Transverse colon (tissue), 4 donors: ENCODE results near the gene SUCLG2. TPM values are rescaled to one million over a fixed set of nuclear protein-coding genes. Genes with fewer than 3 reads are reported as not detected.

Source experiments
- DNase-seq: peaks from one replicate; pipeline ENCODE4 v3.0.0-alpha.2; 2019
- H3K27ac ChIP-seq, 4 donors: fragments of 200-600 bp; sonication (generic); 2 replicates each; pipeline ENCODE4 v1.5.1; 2016 to 2018; ENCODE audit warnings: inconsistent platforms in 4 of 4
- H3K27me3 ChIP-seq: fragments of 200-600 bp; sonication (generic); 2 replicates; pipeline ENCODE4 v1.5.1; 2017; ENCODE audit warnings: inconsistent platforms
- H3K36me3 ChIP-seq, 4 donors: fragments of 200-600 bp; sonication (generic); 2 replicates each; pipeline ENCODE4 v1.5.1; 2017 to 2019; ENCODE audit warnings: inconsistent platforms in 4 of 4
- H3K4me1 ChIP-seq, 4 donors: fragments of 200-600 bp; sonication (generic); 2 replicates each; pipeline ENCODE4 v1.5.1; 2017 to 2020; ENCODE audit warnings: inconsistent platforms in 4 of 4
- H3K4me3 ChIP-seq, 4 donors: fragments of 200-600 bp; sonication (generic); 1 replicate in 1 of 4; 2 replicates in 3 of 4; pipeline versions ENCODE4 v1.5.1 to v1.6.1; 2017 to 2019; ENCODE audit warnings: inconsistent platforms in 4 of 4
- H3K9me3 ChIP-seq, 2 donors: fragments of 200-600 bp; sonication (generic); 2 replicates each; pipeline ENCODE4 v1.5.1; 2017 to 2019; ENCODE audit warnings: inconsistent platforms in 2 of 2
- CTCF ChIP-seq, 5 experiments: fragments of 200-600 bp in 3 of 5; fragments of 450-650 bp in 2 of 5; sonication (generic) in 3 of 5; IDR thresholded peaks; 1 replicate in 2 of 5; 2 replicates in 3 of 5; pipeline ENCODE4 v1.5.1; 2016 to 2017; ENCODE audit warnings: antibody characterized with exemption in 5 of 5, inconsistent platforms in 3 of 5, mild to moderate bottlenecking in 2 of 5, moderate library complexity in 1 of 5
- EP300 ChIP-seq: sonication (generic); formaldehyde crosslinking; IDR thresholded peaks from one replicate; pipeline ENCODE4 v1.6.1; 2017; ENCODE audit warnings: antibody characterized with exemption, low read depth
- POLR2A ChIP-seq: fragments of 450-650 bp; IDR thresholded peaks from one replicate; pipeline ENCODE4 v1.6.1; 2016; ENCODE audit warnings: antibody characterized with exemption, mild to moderate bottlenecking, moderate library complexity
- POLR2AphosphoS5 ChIP-seq, 3 donors: sonication (generic); formaldehyde crosslinking; IDR thresholded peaks; one replicate each; pipeline ENCODE4 v1.6.1; 2016; ENCODE audit warnings: antibody characterized with exemption in 3 of 3
- WGBS, 2 donors: methylation state at CpG; one replicate each; pipeline ENCODE4 v1.1.5; 2018; ENCODE audit warnings: low coverage in 1 of 2; 5-methylcytosine and 5-hydroxymethylcytosine counted together
- in situ Hi-C, 4 donors: fragments of 200-750 bp; cut with MboI; loops; one replicate each; pipeline versions ENCODE4 v1.15.0 to v1.15.1; 2017; ENCODE audit warnings: low sequenced_read_pairs in 3 of 4, low pct_ligation_motif_present in 1 of 4, low pct_unique_long_range_greater_than_20kb in 1 of 4
- intact Hi-C: fragments of 100-400 bp; cut with DNase I; formaldehyde crosslinking; loops from one replicate; pipeline ENCODE4 v1.15.1; 2023; ENCODE audit warnings: low total_unique reads
- total RNA-seq, 4 donors: library from RNA; depleted of rRNA; stranded (reverse); fragments of >200 nt; gene quantifications; one replicate each; pipeline ENCODE4 v1.1.0, GENCODE V29; 2016

Gene SUCLG2
- total RNA-seq, 4 donors from 2014 or later: 59.5 to 269 (median 160) TPM

DNA sequence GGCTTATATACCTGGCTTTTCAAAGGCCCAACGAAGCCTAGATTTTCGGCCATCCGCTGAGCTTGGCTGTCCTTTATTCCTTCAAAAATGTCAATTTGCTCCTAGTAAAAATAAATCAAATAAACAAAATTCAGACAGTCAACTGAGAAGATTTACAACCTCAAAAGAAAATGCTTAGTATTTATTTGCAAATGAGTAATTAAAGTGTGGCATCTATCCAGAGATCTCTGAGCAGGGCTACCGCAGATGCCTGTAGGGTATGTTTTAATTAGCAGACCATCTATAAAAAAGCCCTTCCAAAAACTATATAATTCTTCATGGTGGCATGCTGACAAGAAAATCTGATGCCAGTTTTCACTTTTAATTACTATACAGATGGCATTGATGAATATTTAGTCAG lies 136.2 kb downstream of the SUCLG2 start:
- Histone ChIP-seq H3K4me1 (no peaks in the 10 kb centered on the region), H3K9me3 (no peaks in the 10 kb centered on the region), H3K36me3 (peaks cover 0 to 12% (median 0%) of the 10 kb centered on the region in 4 donors), H3K4me3 (no peak overlapping the region), H3K27ac (no peak overlapping the region), H3K27me3 (no peaks in the 10 kb centered on the region)
- TF ChIP-seq POLR2AphosphoS5 (IDR thresholded peaks at IDR 0.05) (no peak), EP300 (no peak), CTCF (IDR thresholded peaks at IDR 0.05) (no peak), POLR2A (no peak)
- intact Hi-C loops: no loop called here
- DNase-seq: no peak
- WGBS, 2 donors: 83 to 100% methylated on average over 4 of the region's 4 CpGs
- in situ Hi-C loops: no loop called here

DNA sequence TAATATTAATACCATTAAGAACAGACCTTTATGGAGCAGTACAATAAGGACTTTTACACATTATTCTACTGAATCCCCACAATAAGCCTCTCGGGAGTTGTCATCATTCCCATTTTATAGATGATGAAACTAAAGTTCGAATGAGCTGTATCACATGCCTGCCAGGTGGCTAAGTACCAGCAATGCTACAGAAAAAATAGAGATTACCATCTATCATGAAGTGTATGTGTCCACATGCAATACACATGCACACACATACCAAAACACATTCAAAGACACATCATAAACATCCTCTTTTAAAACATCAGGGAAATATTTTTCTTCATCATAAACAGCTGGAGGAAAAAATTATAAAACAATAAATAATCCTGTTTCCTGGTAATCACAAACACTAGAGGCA lies 136.6 kb downstream of the SUCLG2 start:
- in situ Hi-C loops: no loop called here
- 89 to 100% methylated on average over 2 of the region's 2 CpGs for WGBS, 2 donors

GRCh38 chr3:67516496-67516895 lies 137.9 kb downstream of the SUCLG2 start:
- 72 to 100% methylated on average over 1 to 2 of the region's 2 CpGs for WGBS, 2 donors
- Histone ChIP-seq H3K4me3 (no peak overlapping the region), H3K27ac (no peak overlapping the region), H3K36me3 (peaks cover 0 to 12% (median 0%) of the 10 kb centered on the region in 4 donors), H3K27me3 (no peaks in the 10 kb centered on the region), H3K9me3 (no peaks in the 10 kb centered on the region), H3K4me1 (no peaks in the 10 kb centered on the region)
- DNase-seq: no peak
- in situ Hi-C loops (no loop called here), intact Hi-C loops (no loop called here)
- no peak for TF ChIP-seq POLR2A
- no peak for TF ChIP-seq EP300
- TF ChIP-seq POLR2AphosphoS5 (IDR thresholded peaks at IDR 0.05): no peak
- TF ChIP-seq CTCF (IDR thresholded peaks at IDR 0.05): no peak

More for the DNA sequence above, 136.6 kb downstream of the SUCLG2 start:
- no peak for DNase-seq
- no peak overlapping the region for H3K27ac ChIP-seq
- H3K36me3 ChIP-seq: peaks cover 0 to 12% (median 0%) of the 10 kb centered on the region in 4 donors
- no peaks in the 10 kb centered on the region for H3K9me3 ChIP-seq
- no peaks in the 10 kb centered on the region for H3K4me1 ChIP-seq
- H3K4me3 ChIP-seq: no peak overlapping the region
- no peaks in the 10 kb centered on the region for H3K27me3 ChIP-seq
- no peak for TF ChIP-seq CTCF (IDR thresholded peaks at IDR 0.05)
- TF ChIP-seq POLR2A: no peak
- TF ChIP-seq POLR2AphosphoS5 (IDR thresholded peaks at IDR 0.05): no peak
- no peak for TF ChIP-seq EP300
- intact Hi-C loops: no loop called here

- Histone ChIP-seq H3K36me3 (peaks cover 0 to 12% (median 0%) of the 10 kb centered on the region in 4 donors), H3K27me3 (no peaks in the 10 kb centered on the region), H3K4me1 (no peaks in the 10 kb centered on the region), H3K27ac (no peak overlapping the region), H3K9me3 (no peaks in the 10 kb centered on the region), H3K4me3 (no peak overlapping the region)
- in situ Hi-C loops: no loop called here
- intact Hi-C loops: no loop called here
- WGBS, 2 donors: 60 to 82% methylated on average over 2 to 3 of the region's 3 CpGs
- TF ChIP-seq EP300 (no peak), POLR2AphosphoS5 (IDR thresholded peaks at IDR 0.05) (no peak), POLR2A (no peak), CTCF (IDR thresholded peaks at IDR 0.05) (no peak)
- no peak for DNase-seq
Observed at GRCh38 chr3:67515778-67516177, 138.6 kb downstream of the SUCLG2 start.
